RPMI8226 (cell line): Measurements from ENCODE around the gene CMSS1.

ENCODE experiments used
- DNase-seq: peaks from one replicate; pipeline ENCODE4 v3.0.0-alpha.2; 2015

Gene CMSS1

GRCh38 chr3:99943931-99944761 lies 126.5 kb downstream of the CMSS1 start:
- no peak for DNase-seq

- no peak for DNase-seq
Observed at GRCh38 chr3:99945328-99945995, 127.8 kb downstream of the CMSS1 start.

GRCh38 chr3:99947356-99947755 lies 129.7 kb downstream of the CMSS1 start:
- no peak for DNase-seq

GRCh38 chr3:99948467-99949089 lies 130.9 kb downstream of the CMSS1 start:
- no peak for DNase-seq

- DNase-seq, result no peak
Observed at GRCh38 chr3:99949956-99950670, 132.5 kb downstream of the CMSS1 start.

- DNase-seq, result no peak
Observed at GRCh38 chr3:99950921-99951320, 133.3 kb downstream of the CMSS1 start.

GRCh38 chr3:99951701-99952100 lies 134.0 kb downstream of the CMSS1 start:
- DNase-seq, result no peak

- DNase-seq, result no peak
Observed at GRCh38 chr3:99952306-99952705, 134.6 kb downstream of the CMSS1 start.

GRCh38 chr3:99953596-99953995 lies 135.9 kb downstream of the CMSS1 start:
- no peak for DNase-seq

GRCh38 chr3:99954914-99955644 lies 137.4 kb downstream of the CMSS1 start:
- DNase-seq, result no peak

GRCh38 chr3:99955773-99956562 lies 138.3 kb downstream of the CMSS1 start:
- DNase-seq, result no peak

- DNase-seq, result no peak
Observed at GRCh38 chr3:99957151-99957796, 139.6 kb downstream of the CMSS1 start.

- no peak for DNase-seq
Observed at GRCh38 chr3:99958222-99958912, 140.7 kb downstream of the CMSS1 start.

- no peak for DNase-seq
Observed at GRCh38 chr3:99960123-99960878, 142.6 kb downstream of the CMSS1 start.

- no peak for DNase-seq
Observed at GRCh38 chr3:99960941-99961340, 143.3 kb downstream of the CMSS1 start.

- DNase-seq, result no peak
Observed at GRCh38 chr3:99961756-99962515, 144.3 kb downstream of the CMSS1 start.

- no peak for DNase-seq
Observed at GRCh38 chr3:99962703-99963102, 145.0 kb downstream of the CMSS1 start.

GRCh38 chr3:99965077-99965476 lies 147.4 kb downstream of the CMSS1 start:
- no peak for DNase-seq
